OCI-LY7 (cell line): ENCODE results near the gene CAMKK1.

Experiments used
- CTCF ChIP-seq: fragments of 200-600 bp; sonication (generic); conservative IDR thresholded peaks from 2 replicates; pipeline ENCODE4 v1.5.1; 2014; ENCODE audit warnings: mild to moderate bottlenecking, antibody characterized with exemption, low read length, moderate library complexity, mixed read lengths
- EZH2phosphoT487 ChIP-seq: fragments of 200-600 bp; sonication (generic); IDR thresholded peaks from 2 replicates; pipeline ENCODE4 v1.6.1; 2018; ENCODE audit warnings: low read depth, borderline replicate concordance, mild to moderate bottlenecking, mixed run types, antibody characterized with exemption, low read length, moderate library complexity, mixed read lengths

GRCh38 chr17:3847165-3847670 is 45.6 kb downstream of the CAMKK1 start:
- TF ChIP-seq CTCF = no peak
- no peak for TF ChIP-seq EZH2phosphoT487
